Panc1 (cell line): ENCODE results near the gene FGGY.

ENCODE experiments used
- POLR2AphosphoS5 ChIP-seq: IDR thresholded peaks from 2 replicates; pipeline ENCODE4 v1.6.1; 2012; ENCODE audit warnings: mild to moderate bottlenecking, low read depth, low read length, moderate library complexity
- TF ChIP-seq, protein P1 (sequence below): fragments of 450-650 bp; IDR thresholded peaks from 2 replicates; pipeline ENCODE4 v1.5.1; 2017; ENCODE audit warnings: mild to moderate bottlenecking

DNA sequence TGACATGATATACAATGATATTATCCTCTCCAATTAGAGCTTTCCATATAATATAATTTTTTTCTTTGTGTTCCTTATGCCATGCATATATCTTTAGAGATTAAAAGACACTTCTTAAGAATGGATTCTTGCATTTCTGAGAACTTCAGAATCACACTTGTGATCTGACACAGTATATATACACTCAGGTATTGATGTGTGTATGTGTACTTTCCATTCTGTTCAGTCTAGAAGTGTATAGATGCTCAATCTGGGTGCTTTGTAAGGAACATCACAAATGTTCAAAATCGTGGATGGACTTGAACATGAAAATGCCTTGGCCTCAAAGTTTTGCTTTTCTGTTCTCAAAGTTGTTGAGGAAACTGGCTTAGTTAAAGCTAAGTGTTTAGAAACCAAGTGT is 102.7 kb downstream of the FGGY start:
- TF ChIP-seq POLR2AphosphoS5: no peak
- TF ChIP-seq, protein P1, sequence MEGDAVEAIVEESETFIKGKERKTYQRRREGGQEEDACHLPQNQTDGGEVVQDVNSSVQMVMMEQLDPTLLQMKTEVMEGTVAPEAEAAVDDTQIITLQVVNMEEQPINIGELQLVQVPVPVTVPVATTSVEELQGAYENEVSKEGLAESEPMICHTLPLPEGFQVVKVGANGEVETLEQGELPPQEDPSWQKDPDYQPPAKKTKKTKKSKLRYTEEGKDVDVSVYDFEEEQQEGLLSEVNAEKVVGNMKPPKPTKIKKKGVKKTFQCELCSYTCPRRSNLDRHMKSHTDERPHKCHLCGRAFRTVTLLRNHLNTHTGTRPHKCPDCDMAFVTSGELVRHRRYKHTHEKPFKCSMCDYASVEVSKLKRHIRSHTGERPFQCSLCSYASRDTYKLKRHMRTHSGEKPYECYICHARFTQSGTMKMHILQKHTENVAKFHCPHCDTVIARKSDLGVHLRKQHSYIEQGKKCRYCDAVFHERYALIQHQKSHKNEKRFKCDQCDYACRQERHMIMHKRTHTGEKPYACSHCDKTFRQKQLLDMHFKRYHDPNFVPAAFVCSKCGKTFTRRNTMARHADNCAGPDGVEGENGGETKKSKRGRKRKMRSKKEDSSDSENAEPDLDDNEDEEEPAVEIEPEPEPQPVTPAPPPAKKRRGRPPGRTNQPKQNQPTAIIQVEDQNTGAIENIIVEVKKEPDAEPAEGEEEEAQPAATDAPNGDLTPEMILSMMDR: no peak
